GM12801 (cell line): ENCODE results near the gene RASL12.

ENCODE experiments used
- CTCF ChIP-seq: IDR thresholded peaks from one replicate; pipeline ENCODE4 v1.5.1; 2011; ENCODE audit warnings: control low read depth; ENCODE audit not compliant: insufficient read length; ENCODE audit errors: extremely low read depth

Gene RASL12

GRCh38 chr15:65082303-65082953 is 14.6 kb upstream of the RASL12 start:
- no peak for TF ChIP-seq CTCF

- no peak for TF ChIP-seq CTCF
Observed at GRCh38 chr15:65081758-65082157, 14.0 kb upstream of the RASL12 start.

GRCh38 chr15:65081270-65081669 is 13.5 kb upstream of the RASL12 start:
- no peak for TF ChIP-seq CTCF

- TF ChIP-seq CTCF = no peak
Observed at GRCh38 chr15:65079580-65079979, 11.8 kb upstream of the RASL12 start.

GRCh38 chr15:65077981-65078352 is 10.2 kb upstream of the RASL12 start:
- TF ChIP-seq CTCF = no peak

- no peak for TF ChIP-seq CTCF
Observed at GRCh38 chr15:65077291-65077980, 9.6 kb upstream of the RASL12 start.

GRCh38 chr15:65076486-65077290 is 8.9 kb upstream of the RASL12 start, which contains the start of gene KBTBD13:
KBTBD13 (plus strand) TSS chr15:65076746; CDS start chr15:65076816, 70 bp downstream.
- TF ChIP-seq CTCF = no peak
